Measurements from ENCODE around the gene SRMS. TPM values are rescaled to one million over a fixed set of nuclear protein-coding genes. Genes with fewer than 3 reads are reported as not detected.

The SRMS gene
- total RNA-seq, 2 experiments from 2014 or later, result not detected

- H3K27ac Mint-ChIP-seq, result no peak overlapping the region
- no peaks in the 10 kb centered on the region for H3K9me3 Mint-ChIP-seq
- H3K36me3 Mint-ChIP-seq, result peaks cover 11% of the 10 kb centered on the region
- H3K4me3 Mint-ChIP-seq, result no peak overlapping the region
- POLR2A ChIA-PET, result interaction anchor here (1.2 kb wide), 1 partner anchor 13 kb away, joined by 5 read pairs; the partner anchor contains the start of gene HELZ2
- peaks cover 6% of the 10 kb centered on the region for H3K4me1 Mint-ChIP-seq
- ATAC-seq (ENCODE audit: low read depth) (no peak), DNase-seq (no peak)
- H3K27me3 Mint-ChIP-seq, result peaks cover 4% of the 10 kb centered on the region
These were observed 39.7 kb upstream of the SRMS start for GRCh38 chr20:63587256-63587655.

- Mint-ChIP-seq H3K27me3 (peaks cover 4% of the 10 kb centered on the region), H3K27ac (no peak overlapping the region), H3K36me3 (peaks cover 11% of the 10 kb centered on the region), H3K4me3 (no peak overlapping the region), H3K4me1 (peaks cover 6% of the 10 kb centered on the region), H3K9me3 (no peaks in the 10 kb centered on the region)
- DNase-seq (no peak), ATAC-seq (ENCODE audit: low read depth) (no peak)
- POLR2A ChIA-PET, result no interaction called here
These were observed 39.2 kb upstream of the SRMS start for GRCh38 chr20:63586797-63587196.

GRCh38 chr20:63585616-63586565, 38.3 kb upstream of the SRMS start:
- no peak for ATAC-seq (ENCODE audit: low read depth)

GRCh38 chr20:63582382-63583063, 35.0 kb upstream of the SRMS start:
- no peaks in the 10 kb centered on the region for H3K9me3 Mint-ChIP-seq
- no peaks in the 10 kb centered on the region for H3K4me1 Mint-ChIP-seq
- POLR2A ChIA-PET, result interaction anchor here (1.6 kb wide), 1 partner anchor 43 kb away, joined by 3 read pairs; no protein-coding TSS in a partner anchor
- H3K27me3 Mint-ChIP-seq, result peaks cover 15% of the 10 kb centered on the region
- H3K36me3 Mint-ChIP-seq, result no peaks in the 10 kb centered on the region
- H3K27ac Mint-ChIP-seq, result no peak overlapping the region
- no peak for ATAC-seq (ENCODE audit: low read depth)
- H3K4me3 Mint-ChIP-seq, result no peak overlapping the region
- no peak for DNase-seq

More at GRCh38 chr20:63585616-63586565, 38.3 kb upstream of the SRMS start:
- Mint-ChIP-seq H3K36me3 (peaks cover 7% of the 10 kb centered on the region), H3K4me3 (no peak overlapping the region), H3K27ac (no peak overlapping the region), H3K9me3 (no peaks in the 10 kb centered on the region), H3K4me1 (peaks cover 5% of the 10 kb centered on the region), H3K27me3 (peaks cover 5% of the 10 kb centered on the region)
- DNase-seq, result no peak
- POLR2A ChIA-PET, result interaction anchor here (0.9 kb wide), 1 partner anchor 72 kb away, joined by 3 read pairs; the partner anchor contains the start of gene RTEL1

- Mint-ChIP-seq H3K27ac (no peak overlapping the region), H3K9me3 (no peaks in the 10 kb centered on the region), H3K4me1 (no peaks in the 10 kb centered on the region), H3K27me3 (peaks cover 27% of the 10 kb centered on the region), H3K4me3 (no peak overlapping the region), H3K36me3 (no peaks in the 10 kb centered on the region)
- peak; percentile 87 for ATAC-seq (ENCODE audit: low read depth)
- no peak for DNase-seq
- POLR2A ChIA-PET, result interaction anchor here (0.6 to 1.4 kb wide), 2 partner anchors 12 to 60 kb away, joined by 3 read pairs; no protein-coding TSS in a partner anchor
These were observed 33.4 kb upstream of the SRMS start for GRCh38 chr20:63580796-63581461.

GRCh38 chr20:63579017-63579694, 31.6 kb upstream of the SRMS start:
- Mint-ChIP-seq H3K27me3 (peaks cover 29% of the 10 kb centered on the region), H3K4me1 (no peaks in the 10 kb centered on the region), H3K4me3 (no peak overlapping the region), H3K9me3 (no peaks in the 10 kb centered on the region), H3K27ac (no peak overlapping the region), H3K36me3 (no peaks in the 10 kb centered on the region)
- no peak for ATAC-seq (ENCODE audit: low read depth)
- POLR2A ChIA-PET, result interaction anchor here (1.0 kb wide), 1 partner anchor 41 kb away, joined by 3 read pairs; no protein-coding TSS in a partner anchor
- DNase-seq, result no peak

GRCh38 chr20:63578224-63579016, 30.9 kb upstream of the SRMS start:
- POLR2A ChIA-PET, result interaction anchor here (0.7 to 1.0 kb wide), 2 partner anchors 10 to 41 kb away, joined by 3 read pairs; no protein-coding TSS in a partner anchor
- Mint-ChIP-seq H3K36me3 (peaks cover 1% of the 10 kb centered on the region), H3K27me3 (peaks cover 29% of the 10 kb centered on the region), H3K9me3 (no peaks in the 10 kb centered on the region), H3K4me3 (no peak overlapping the region), H3K4me1 (no peaks in the 10 kb centered on the region), H3K27ac (no peak overlapping the region)
- DNase-seq (no peak), ATAC-seq (ENCODE audit: low read depth) (no peak)

GRCh38 chr20:63577317-63577894, 29.9 kb upstream of the SRMS start:
- no peak for DNase-seq
- Mint-ChIP-seq H3K27ac (no peak overlapping the region), H3K4me1 (no peaks in the 10 kb centered on the region), H3K9me3 (no peaks in the 10 kb centered on the region), H3K4me3 (no peak overlapping the region), H3K36me3 (peaks cover 1% of the 10 kb centered on the region), H3K27me3 (peaks cover 25% of the 10 kb centered on the region)
- POLR2A ChIA-PET, result no interaction called here
- no peak for ATAC-seq (ENCODE audit: low read depth)

GRCh38 chr20:63576311-63576710, 28.8 kb upstream of the SRMS start:
- Mint-ChIP-seq H3K27me3 (peaks cover 25% of the 10 kb centered on the region), H3K4me1 (no peaks in the 10 kb centered on the region), H3K27ac (no peak overlapping the region), H3K36me3 (peaks cover 1% of the 10 kb centered on the region), H3K4me3 (no peak overlapping the region), H3K9me3 (no peaks in the 10 kb centered on the region)
- POLR2A ChIA-PET, result no interaction called here
- DNase-seq (no peak), ATAC-seq (ENCODE audit: low read depth) (no peak)

GRCh38 chr20:63574829-63575743, 27.5 kb upstream of the SRMS start:
- POLR2A ChIA-PET, result interaction anchor here (2.1 to 3.1 kb wide), 2 partner anchors 54 to 67 kb away, joined by 10 to 14 read pairs; partner anchors contain the start of gene PPDPF
- no peaks in the 10 kb centered on the region for H3K9me3 Mint-ChIP-seq
- H3K27me3 Mint-ChIP-seq, result peaks cover 22% of the 10 kb centered on the region
- no peak for ATAC-seq (ENCODE audit: low read depth)
- peak overlapping the region; percentile 45 for H3K4me3 Mint-ChIP-seq
- no peak overlapping the region for H3K27ac Mint-ChIP-seq
- no peak for DNase-seq
- no peaks in the 10 kb centered on the region for H3K4me1 Mint-ChIP-seq
- H3K36me3 Mint-ChIP-seq, result peaks cover 1% of the 10 kb centered on the region

Data from activated naive CD8-positive, alpha-beta T cell treated with anti-CD3 and anti-CD28 coated beads, Interleukin-2, amount 10 ng/mL, durations not matched to agents 7 days and 5 days (primary cell).